Kidney (tissue), 14 donors: ENCODE measurements around the gene MYLK3. TPM values are rescaled to one million over a fixed set of nuclear protein-coding genes. Genes with fewer than 3 reads are reported as not detected.
A peak's percentile ranks its signal among the peaks of the same experiment; 100 is the strongest.

Experiments
- DNase-seq, 5 donors: peaks; one replicate each; pipeline ENCODE4 v3.0.0-alpha.2; 2013 to 2020
- FAIRE-seq: peaks from 2 replicates; lab custom pipeline; 2012; peaks lifted over from hg19 to GRCh38; lab: Jason Lieb, UNC
- H3K27ac ChIP-seq, 2 donors: one replicate each; pipeline ENCODE4 v1.7.0; 2013; ENCODE audit warnings: low read depth in 2 of 2, low read length in 2 of 2, inconsistent platforms in 1 of 2
- H3K27me3 ChIP-seq: one replicate; pipeline ENCODE4 v1.7.1; 2013; ENCODE audit warnings: low read length, inconsistent platforms; ENCODE audit not compliant: control insufficient read depth, insufficient read depth
- H3K36me3 ChIP-seq, 3 donors: one replicate each; pipeline versions ENCODE4 v1.7.0 to v1.7.1; 2013; ENCODE audit warnings: low read length in 3 of 3, control low read depth in 1 of 3, inconsistent platforms in 1 of 3; ENCODE audit not compliant: insufficient read depth in 3 of 3, control insufficient read depth in 2 of 3
- H3K4me1 ChIP-seq, 3 donors: one replicate each; pipeline versions ENCODE4 v1.7.0 to v1.7.1; 2013; ENCODE audit warnings: low read length in 3 of 3, inconsistent platforms in 1 of 3, low read depth in 1 of 3; ENCODE audit not compliant: control insufficient read depth in 2 of 3, insufficient read depth in 2 of 3
- H3K4me3 ChIP-seq, 3 donors: one replicate each; pipeline versions ENCODE4 v1.7.0 to v1.8.1; 2013; ENCODE audit warnings: low read length in 3 of 3, control low read depth in 1 of 3, inconsistent platforms in 1 of 3
- H3K9ac ChIP-seq, 3 donors: one replicate each; pipeline versions ENCODE4 v1.7.0 to v1.7.1; 2013; ENCODE audit warnings: low read length in 3 of 3, control low read depth in 1 of 3, inconsistent platforms in 1 of 3
- H3K9me3 ChIP-seq, 3 donors: one replicate each; pipeline versions ENCODE4 v1.7.0 to v1.7.1; 2013; ENCODE audit warnings: low read length in 3 of 3, control low read depth in 1 of 3, inconsistent platforms in 1 of 3; ENCODE audit not compliant: control insufficient read depth in 2 of 3, insufficient read depth in 1 of 3
- CTCF ChIP-seq: IDR thresholded peaks from 3 replicates; pipeline ENCODE4 v1.5.1; 2012; ENCODE audit warnings: mild to moderate bottlenecking, moderate library complexity, borderline replicate concordance; ENCODE audit not compliant: insufficient read depth; ENCODE audit errors: extremely low read depth
- intact Hi-C: fragments of 100-400 bp; cut with DNase I; formaldehyde crosslinking; loops from one replicate; pipeline ENCODE4 v1.11.1; 2022
- polyA plus RNA-seq: library from polyadenylated mRNA; stranded (reverse); fragments of 350-450 nt; fragmentation: Illumina TruSeq; extraction: RNeasy Lipid Tissue Mini Kit (QIAGEN cat#74804); gene quantifications from one replicate; pipeline ENCODE4 v1.2.3, GENCODE V29; 2014; ENCODE audit warnings: low read depth, low replicate concordance; ENCODE audit not compliant: insufficient read depth
- total RNA-seq: library from RNA; stranded (reverse); fragmentation: NEBNext Ultra II Directional; extraction: Animal tissue kit (Norgen Biotek cat#: 25700); gene quantifications from one replicate; pipeline ENCODE4 v1.2.1, GENCODE V29; 2021
- donor health status: control.
- donor health status: control.
- donor health status: control.
- donor health status: control.
- donor health status: control.
- donor health status: DM: yes; HTN: yes; CAD: no.
- donor health status: Normal renal cell carcinoma (clear cell type).

Gene MYLK3
- total and polyA plus RNA-seq, 2 donors from 2014 or later, result 0.31 to 1.5 TPM

GRCh38 chr16:46729326-46729995 is 18.7 kb downstream of the MYLK3 start:
- no peaks in the 10 kb centered on the region for H3K36me3 ChIP-seq
- no peak overlapping the region for H3K4me3 ChIP-seq
- no peaks in the 10 kb centered on the region for H3K27me3 ChIP-seq
- no peaks in the 10 kb centered on the region for H3K4me1 ChIP-seq
- intact Hi-C loops, result no loop called here
- peak in 1 of 5 donors; percentile 32 for DNase-seq
- H3K9ac ChIP-seq, result no peak overlapping the region
- no peak for FAIRE-seq
- no peak overlapping the region for H3K27ac ChIP-seq
- TF ChIP-seq CTCF, result no peak
- H3K9me3 ChIP-seq, result no peaks in the 10 kb centered on the region

GRCh38 chr16:46728806-46729205 is 19.3 kb downstream of the MYLK3 start:
- TF ChIP-seq CTCF, result no peak
- Histone ChIP-seq H3K27me3 (no peaks in the 10 kb centered on the region), H3K27ac (no peak overlapping the region), H3K9ac (no peak overlapping the region), H3K4me3 (no peak overlapping the region), H3K4me1 (no peaks in the 10 kb centered on the region), H3K36me3 (no peaks in the 10 kb centered on the region), H3K9me3 (no peaks in the 10 kb centered on the region)
- DNase-seq, result peak in 1 of 5 donors; percentile 43
- no peak for FAIRE-seq
- intact Hi-C loops, result no loop called here

- H3K4me3 ChIP-seq, result no peak overlapping the region
- no peaks in the 10 kb centered on the region for H3K4me1 ChIP-seq
- DNase-seq (peak in 1 of 5 donors; percentile 13), FAIRE-seq (no peak)
- H3K36me3 ChIP-seq, result no peaks in the 10 kb centered on the region
- intact Hi-C loops, result no loop called here
- H3K27me3 ChIP-seq, result no peaks in the 10 kb centered on the region
- no peaks in the 10 kb centered on the region for H3K9me3 ChIP-seq
- TF ChIP-seq CTCF, result no peak
- no peak overlapping the region for H3K27ac ChIP-seq
- no peak overlapping the region for H3K9ac ChIP-seq
Measured at GRCh38 chr16:46727630-46728029, 20.5 kb downstream of the MYLK3 start.
